ENCODE measurements around the gene CLEC14A.
A peak's percentile ranks its signal among the peaks of the same experiment; 100 is the strongest.

Gene CLEC14A, protein sequence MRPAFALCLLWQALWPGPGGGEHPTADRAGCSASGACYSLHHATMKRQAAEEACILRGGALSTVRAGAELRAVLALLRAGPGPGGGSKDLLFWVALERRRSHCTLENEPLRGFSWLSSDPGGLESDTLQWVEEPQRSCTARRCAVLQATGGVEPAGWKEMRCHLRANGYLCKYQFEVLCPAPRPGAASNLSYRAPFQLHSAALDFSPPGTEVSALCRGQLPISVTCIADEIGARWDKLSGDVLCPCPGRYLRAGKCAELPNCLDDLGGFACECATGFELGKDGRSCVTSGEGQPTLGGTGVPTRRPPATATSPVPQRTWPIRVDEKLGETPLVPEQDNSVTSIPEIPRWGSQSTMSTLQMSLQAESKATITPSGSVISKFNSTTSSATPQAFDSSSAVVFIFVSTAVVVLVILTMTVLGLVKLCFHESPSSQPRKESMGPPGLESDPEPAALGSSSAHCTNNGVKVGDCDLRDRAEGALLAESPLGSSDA

DNA sequence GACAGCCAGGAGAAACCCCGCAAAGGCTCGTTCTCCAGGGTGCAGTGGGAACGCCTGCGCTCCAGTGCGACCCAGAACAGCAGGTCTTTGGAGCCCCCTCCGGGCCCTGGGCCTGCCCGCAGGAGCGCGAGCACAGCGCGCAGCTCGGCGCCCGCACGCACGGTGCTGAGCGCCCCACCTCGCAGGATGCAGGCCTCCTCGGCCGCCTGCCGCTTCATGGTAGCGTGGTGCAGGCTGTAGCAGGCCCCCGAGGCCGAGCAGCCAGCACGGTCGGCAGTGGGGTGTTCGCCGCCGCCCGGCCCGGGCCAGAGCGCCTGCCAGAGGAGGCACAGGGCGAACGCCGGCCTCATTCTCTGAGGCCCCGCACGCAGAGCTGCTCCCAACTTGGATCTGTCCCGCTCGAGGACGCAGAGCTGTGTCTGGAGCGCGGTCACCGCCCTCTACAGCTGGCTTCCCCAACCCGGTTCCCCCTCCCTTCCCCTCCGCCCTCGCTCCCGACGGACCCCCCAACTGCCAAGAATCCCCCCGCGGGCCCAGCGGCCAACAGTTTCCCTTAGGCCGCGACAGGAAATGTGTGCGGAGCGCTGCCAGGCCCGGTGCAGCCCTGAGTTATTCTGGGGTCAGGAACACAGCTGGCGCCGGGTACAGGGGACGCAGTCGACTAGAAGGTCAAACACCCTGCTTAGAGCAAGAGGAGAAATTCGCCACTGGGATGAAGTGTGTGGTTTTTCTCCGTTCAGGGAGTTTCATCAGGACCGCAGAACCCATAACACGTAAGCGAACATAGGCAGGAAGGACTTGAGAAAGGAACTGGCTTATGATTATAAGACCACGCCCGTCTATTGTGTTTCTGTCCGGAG lies at the start of gene CLEC14A:
TSS of gene CLEC14A (minus strand) at position 421 of the 860 bp plus-strand sequence. CDS start at position 350, 71 bp downstream.
- peak; percentile 27 for DNase-seq

GRCh38 chr14:38302966-38303365 lies 47.1 kb upstream of the CLEC14A start:
- DNase-seq, result no peak

- DNase-seq, result no peak
Observed at GRCh38 chr14:38302034-38302433, 46.1 kb upstream of the CLEC14A start.

DNA sequence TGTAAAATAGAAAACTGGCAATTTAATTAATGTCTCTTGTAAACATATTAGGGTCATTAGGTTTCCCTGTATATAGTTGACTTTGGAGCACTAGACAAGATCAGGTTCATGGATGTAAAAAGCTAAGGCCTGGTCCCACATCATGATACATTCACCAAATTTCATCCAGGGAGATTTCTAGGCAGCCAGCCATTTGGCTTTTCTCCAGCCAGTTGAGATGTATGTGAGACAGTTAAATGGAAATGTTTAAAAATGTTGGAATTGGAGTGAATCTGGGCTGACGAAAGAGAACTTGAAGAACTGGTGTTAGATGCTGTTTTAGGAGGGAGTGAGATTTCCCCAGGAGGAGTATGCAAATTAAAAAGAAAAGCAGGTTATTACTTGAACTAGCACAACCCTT lies 41.8 kb upstream of the CLEC14A start:
- no peak for DNase-seq

GRCh38 chr14:38291681-38292467 lies 36.0 kb upstream of the CLEC14A start:
- DNase-seq, result no peak

GRCh38 chr14:38290601-38291188 lies 34.8 kb upstream of the CLEC14A start:
- DNase-seq, result no peak

DNA sequence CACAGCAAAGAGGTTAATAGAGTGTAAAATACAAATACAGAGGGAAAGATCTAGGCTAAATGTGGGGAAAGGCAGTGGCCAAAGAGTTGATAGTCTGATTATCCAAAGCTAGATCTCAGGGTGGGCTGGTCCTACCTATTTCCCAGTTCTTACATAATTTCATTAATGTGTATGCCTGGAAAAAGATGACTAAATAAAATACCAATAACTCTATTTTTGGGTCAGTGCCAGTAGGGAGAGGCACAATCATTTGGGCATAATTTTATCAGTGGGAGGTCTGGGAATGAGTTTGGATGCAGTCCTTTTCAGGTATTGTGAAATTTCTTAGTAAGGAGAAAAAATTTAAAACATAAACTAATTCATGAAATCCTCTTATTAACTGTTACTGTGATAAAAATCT lies 30.6 kb upstream of the CLEC14A start:
- no peak for DNase-seq

DNA sequence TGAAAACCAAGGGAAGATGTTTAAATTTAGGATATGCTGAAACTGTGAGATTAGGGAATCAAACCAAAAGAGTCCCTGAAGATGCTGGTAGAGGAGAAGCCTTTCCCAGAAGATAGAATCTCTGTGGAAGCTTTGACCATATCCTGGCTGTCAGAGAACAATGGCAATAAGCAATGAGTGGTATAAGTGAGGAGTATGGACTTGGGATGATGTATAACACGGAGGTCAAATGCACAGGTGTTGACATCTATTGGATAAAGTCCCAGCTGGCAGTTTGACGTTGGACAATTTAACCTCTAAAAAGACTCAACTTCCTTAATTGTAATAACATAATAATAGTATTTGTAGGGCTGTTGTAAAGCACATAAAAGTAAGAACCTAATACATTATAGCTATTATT lies 30.1 kb upstream of the CLEC14A start:
- DNase-seq, result no peak

DNA sequence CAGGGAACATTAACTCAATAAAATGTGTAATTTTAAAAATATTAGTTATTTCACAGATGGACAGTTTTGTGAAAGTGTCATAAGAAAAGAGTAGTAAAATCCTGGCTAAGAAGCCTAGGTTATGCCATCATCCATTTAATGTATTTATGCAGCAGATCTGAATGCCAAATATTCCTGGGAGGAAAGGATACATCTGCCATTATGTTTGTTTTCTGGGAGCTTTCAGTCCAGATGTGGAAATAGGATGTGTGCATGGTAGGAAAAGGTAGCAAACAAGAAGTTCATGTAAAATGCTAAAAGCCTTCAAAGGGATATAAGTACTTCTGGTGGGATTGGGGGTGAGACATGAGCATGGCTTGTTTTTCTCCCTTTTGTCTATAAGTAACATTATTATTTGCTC lies 27.0 kb upstream of the CLEC14A start:
- DNase-seq, result no peak

DNA sequence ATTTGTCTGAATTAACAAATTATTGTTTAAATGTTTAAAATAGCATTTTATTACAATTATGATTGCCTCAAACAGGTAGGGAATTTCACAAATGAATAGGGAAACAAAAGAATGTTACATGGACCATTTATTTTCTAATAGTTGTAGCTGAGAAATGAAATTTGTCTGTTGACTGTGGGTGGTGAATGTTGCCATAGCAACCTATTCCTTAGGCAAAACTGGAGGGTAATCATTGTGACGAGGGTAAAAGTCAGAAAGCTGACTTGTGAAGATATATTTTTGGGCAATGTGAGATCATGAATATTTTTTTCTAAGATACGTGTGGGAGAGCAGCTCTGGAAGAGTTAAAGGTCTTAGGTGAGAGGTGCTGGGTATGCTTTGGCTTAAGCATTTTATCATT lies 24.2 kb upstream of the CLEC14A start:
- no peak for DNase-seq

DNA sequence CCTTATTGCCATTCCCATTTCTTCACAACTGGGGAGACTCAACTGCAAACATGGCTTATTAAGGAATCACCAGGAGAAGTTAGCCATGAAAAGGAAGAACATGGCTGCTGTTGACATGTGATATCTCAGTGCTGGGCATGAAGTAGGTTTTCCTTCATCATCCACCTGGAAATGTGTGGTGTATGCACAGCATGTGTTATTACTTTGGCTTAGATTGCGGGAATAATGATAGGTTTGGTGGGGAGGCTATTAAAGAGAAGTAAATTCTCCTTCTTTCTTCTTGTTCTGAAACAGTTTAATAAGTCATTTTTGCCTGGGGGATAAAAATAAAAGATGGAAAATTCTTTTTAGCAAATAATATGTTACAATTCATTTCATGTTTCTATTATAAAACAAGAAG lies 23.7 kb upstream of the CLEC14A start:
- no peak for DNase-seq

- no peak for DNase-seq
Observed at GRCh38 chr14:38278035-38278434, 22.1 kb upstream of the CLEC14A start.

GRCh38 chr14:38262844-38263243 lies 7.0 kb upstream of the CLEC14A start:
- DNase-seq, result no peak

DNA sequence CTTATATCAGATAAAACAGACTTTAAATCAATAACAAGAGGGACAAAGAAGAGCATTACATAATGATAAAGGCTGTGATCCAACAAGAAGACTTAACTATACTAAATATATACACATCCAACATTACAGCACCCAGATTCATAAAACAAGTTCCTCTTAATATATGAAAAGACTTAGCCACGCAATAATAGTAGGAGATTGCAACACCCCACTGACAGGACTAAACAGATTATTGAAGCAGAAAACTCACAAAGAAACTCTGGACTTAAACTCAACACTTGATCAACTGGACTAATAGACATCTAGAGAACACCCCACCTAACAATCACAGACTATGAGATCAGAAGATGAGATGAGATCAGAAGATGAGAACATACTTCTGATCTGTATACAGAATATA lies 5.7 kb upstream of the CLEC14A start:
- no peak for DNase-seq

DNA sequence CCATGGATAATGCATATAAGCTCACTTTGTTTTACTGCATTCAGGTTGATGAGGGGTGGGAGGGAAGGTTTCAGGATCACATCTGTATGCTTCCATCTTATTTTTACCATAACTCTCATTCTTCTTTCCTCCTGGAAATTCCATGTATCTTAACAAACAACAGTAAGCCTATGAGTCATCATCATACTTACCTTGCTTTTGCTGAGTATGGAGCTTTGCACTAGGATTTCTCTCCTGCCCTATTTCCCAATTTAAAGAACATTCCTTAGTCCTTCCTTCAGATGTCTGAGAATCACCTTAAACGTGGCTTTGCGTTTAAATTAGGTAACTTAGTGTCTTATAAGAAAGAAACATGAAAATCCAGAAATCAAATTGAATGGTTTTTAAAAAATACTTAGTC lies 1.6 kb upstream of the CLEC14A start:
- no peak for DNase-seq

DNA sequence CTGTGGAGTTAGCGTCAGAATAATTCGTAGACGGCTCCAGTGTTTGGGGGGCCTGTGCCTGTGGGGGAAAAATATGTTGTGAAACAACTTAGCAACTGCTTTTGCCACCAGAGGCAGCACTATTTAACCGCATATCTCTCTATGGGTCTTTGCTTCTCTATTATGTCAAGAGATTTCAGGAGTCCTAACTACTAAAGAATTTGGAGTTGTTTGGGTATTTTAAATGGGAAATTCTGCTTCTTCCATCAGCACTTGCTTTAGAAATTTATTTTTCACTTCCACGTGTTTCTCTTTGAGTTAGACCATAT lies 594 bp upstream of the CLEC14A start:
- no peak for DNase-seq

DNA sequence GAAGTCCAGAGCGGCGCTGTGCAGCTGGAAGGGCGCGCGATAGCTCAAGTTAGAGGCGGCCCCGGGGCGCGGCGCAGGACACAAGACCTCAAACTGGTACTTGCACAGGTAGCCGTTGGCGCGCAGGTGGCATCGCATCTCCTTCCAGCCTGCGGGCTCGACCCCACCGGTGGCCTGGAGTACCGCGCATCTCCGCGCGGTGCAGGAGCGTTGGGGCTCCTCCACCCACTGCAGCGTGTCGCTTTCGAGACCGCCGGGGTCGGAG lies 553 bp downstream of the CLEC14A start:
- DNase-seq, result no peak

GRCh38 chr14:38254571-38255407 lies 1.1 kb downstream of the CLEC14A start:
- DNase-seq, result no peak

GRCh38 chr14:38253676-38254075 lies 2.2 kb downstream of the CLEC14A start:
- no peak for DNase-seq

- DNase-seq, result no peak
Observed at GRCh38 chr14:38252066-38252710, 3.7 kb downstream of the CLEC14A start.

DNA sequence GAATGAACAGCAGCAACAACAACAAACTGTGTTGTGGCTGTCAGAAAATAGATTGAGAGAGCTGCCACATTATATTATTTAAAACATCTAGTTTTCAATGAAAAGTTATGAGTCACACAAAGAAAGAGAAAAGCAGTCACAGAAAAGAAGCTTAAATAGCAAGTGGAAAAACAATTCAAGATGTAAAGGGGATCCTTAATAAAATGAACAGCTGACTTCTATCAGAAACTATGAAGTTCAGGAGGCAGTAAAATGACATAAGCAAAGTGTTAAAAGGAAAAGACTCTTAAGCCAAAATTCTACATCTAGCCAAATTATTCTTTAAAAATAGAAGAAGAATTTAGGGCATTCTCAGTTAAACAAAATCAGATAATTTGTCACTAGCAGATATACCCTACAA lies 5.6 kb downstream of the CLEC14A start:
- no peak for DNase-seq
